ENCODE measurements around the gene SYTL1. TPM values are rescaled to one million over a fixed set of nuclear protein-coding genes. Genes with fewer than 3 reads are reported as not detected.
A peak's percentile ranks its signal among the peaks of the same experiment; 100 is the strongest.

SYTL1 gene
- total RNA-seq, 1 donor from 2014 or later: 29.3 TPM

DNA sequence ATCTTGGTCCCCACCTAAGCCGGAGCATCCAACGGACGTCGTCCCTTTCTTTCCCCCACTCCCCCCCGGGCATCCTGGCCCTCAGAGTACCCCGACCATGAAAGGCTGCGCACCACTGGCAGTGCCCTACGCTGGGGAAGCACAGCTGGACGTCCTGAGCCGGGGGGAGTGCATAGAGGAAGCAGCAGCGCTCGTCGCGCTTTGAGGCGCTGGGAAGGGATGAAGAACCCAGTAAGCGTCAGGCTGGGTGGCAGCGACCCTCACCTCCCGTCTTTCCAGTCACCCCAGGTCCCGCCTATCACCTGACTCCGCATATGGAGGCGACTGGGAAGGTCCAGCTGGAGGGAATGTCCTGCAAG lies 19.2 kb downstream of the SYTL1 start:
- peaks cover 29% of the 10 kb centered on the region for H3K4me1 ChIP-seq
- no peaks in the 10 kb centered on the region for H3K27me3 ChIP-seq (ENCODE audit: low read depth)
- TF ChIP-seq, protein P1, sequence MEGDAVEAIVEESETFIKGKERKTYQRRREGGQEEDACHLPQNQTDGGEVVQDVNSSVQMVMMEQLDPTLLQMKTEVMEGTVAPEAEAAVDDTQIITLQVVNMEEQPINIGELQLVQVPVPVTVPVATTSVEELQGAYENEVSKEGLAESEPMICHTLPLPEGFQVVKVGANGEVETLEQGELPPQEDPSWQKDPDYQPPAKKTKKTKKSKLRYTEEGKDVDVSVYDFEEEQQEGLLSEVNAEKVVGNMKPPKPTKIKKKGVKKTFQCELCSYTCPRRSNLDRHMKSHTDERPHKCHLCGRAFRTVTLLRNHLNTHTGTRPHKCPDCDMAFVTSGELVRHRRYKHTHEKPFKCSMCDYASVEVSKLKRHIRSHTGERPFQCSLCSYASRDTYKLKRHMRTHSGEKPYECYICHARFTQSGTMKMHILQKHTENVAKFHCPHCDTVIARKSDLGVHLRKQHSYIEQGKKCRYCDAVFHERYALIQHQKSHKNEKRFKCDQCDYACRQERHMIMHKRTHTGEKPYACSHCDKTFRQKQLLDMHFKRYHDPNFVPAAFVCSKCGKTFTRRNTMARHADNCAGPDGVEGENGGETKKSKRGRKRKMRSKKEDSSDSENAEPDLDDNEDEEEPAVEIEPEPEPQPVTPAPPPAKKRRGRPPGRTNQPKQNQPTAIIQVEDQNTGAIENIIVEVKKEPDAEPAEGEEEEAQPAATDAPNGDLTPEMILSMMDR (IDR thresholded peaks at IDR 0.05): no peak
- intact Hi-C loops (cut with DNase I): no loop called here
- peak; percentile 44 for DNase-seq
- ATAC-seq: no peak
- no peaks in the 10 kb centered on the region for H3K9me3 ChIP-seq
- H3K4me3 ChIP-seq: no peak overlapping the region
- no peak overlapping the region for H3K27ac ChIP-seq
- H3K36me3 ChIP-seq: peaks cover 90% of the 10 kb centered on the region

DNA sequence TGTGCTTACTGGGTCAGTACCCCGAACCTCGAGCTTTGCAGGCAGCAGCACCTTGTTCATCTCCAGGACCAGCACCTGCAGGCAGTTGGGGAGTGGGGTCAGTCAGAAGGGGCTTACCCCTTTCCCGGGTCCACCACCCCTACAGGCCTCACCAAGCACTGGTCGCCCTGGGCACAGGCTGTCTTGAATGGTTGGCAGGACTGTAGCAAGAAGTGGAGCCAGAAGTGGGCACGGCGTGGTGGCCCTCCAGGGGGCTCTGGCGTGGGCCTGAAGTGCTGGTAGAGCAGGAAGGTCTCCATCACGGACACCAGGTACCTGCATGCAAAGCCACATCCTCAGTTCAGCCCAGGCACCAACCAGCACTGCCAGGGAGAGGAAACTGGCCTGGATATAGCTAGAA lies 19.7 kb downstream of the SYTL1 start:
- TF ChIP-seq, protein P1 (IDR thresholded peaks at IDR 0.05): no peak
- DNase-seq (peak; percentile 43), ATAC-seq (no peak)
- intact Hi-C loops (cut with DNase I): no loop called here
- Histone ChIP-seq H3K36me3 (peaks cover 85% of the 10 kb centered on the region), H3K27me3 (ENCODE audit: low read depth) (no peaks in the 10 kb centered on the region), H3K27ac (no peak overlapping the region), H3K4me1 (peaks cover 29% of the 10 kb centered on the region), H3K9me3 (no peaks in the 10 kb centered on the region), H3K4me3 (no peak overlapping the region)

DNA sequence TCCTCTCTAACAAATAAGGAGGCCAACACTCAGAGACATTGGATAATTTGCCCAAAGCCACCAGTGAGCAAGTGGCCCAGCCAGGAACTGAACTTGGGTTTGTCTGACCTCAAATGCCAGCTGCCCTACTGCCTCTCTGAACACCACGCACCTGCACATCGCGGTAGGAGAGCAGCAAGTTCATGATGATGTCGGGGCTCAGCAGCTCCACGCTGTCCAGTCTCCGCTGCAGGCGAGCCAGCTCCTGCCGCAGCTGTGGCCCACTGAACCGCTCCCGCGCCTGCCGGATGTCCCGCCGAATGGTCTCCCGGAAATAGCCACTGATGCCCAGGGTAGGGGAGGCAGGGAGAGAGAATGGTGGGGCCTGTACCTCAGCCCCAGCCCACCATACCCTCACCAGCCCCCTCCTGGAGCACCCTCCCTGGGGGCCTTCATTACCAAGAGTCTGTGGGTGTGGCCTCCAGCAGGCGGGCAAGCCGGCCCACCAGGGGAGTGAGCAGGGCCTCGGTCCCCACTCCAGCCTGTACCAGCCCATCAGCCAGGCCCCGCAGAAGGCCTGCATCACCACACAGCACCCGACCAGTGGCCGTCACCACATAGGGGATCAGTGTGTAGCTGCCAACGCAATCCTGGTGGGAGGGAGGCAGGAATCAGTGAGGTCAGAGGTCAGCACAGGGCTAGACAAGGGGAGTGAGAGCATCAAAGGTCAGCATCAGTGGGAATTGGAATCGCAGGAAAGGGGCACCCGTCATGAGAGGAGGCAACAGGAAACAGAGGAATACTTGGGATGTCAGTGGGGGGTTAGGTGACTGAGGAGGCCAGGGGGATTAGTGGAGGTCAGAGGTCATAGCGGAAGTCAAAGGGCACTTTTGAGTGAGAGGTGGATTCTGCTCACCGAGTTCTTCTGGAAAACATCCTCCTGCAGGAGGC lies 22.2 kb downstream of the SYTL1 start:
- peaks cover 38% of the 10 kb centered on the region for H3K4me1 ChIP-seq
- peak overlapping the region; percentile 97 for H3K27ac ChIP-seq
- H3K9me3 ChIP-seq: no peaks in the 10 kb centered on the region
- no peaks in the 10 kb centered on the region for H3K27me3 ChIP-seq (ENCODE audit: low read depth)
- DNase-seq (no peak), ATAC-seq (no peak)
- peak overlapping the region; percentile 79 for H3K4me3 ChIP-seq
- H3K36me3 ChIP-seq: peaks cover 60% of the 10 kb centered on the region
- intact Hi-C loops (cut with DNase I): no loop called here
- TF ChIP-seq, protein P1 (IDR thresholded peaks at IDR 0.05): no peak

DNA sequence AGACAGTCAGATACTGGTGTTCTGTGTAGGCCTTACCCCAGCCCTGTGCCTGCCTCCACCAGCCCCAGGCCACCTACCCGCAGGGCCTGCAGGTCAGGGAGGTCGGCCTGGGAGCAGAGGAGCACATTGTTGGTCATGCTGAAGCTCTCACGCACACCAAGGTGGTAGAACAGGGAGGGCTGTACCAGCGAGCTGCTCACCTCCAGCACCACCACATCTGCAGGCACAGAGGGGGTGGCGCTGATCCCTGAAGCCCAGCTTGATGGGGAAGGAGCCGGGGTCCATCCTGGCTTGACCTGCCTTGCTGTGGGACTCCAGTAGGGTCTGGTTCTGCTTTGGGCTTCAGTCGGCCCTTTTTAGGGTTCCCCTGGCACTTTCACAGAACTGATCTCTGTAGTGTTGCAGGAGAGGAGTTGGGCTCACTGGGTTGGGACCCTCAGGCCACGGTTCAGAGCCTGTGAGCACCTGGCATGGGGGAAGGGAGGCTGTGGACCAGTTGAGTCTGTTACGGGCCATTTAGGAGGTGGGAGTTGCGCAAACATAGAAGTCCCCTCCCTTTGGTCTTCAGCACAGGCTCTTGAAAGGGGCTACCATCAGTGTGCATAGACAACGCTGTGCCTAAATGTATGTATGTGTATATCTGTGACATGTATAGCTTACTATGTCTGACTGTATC lies 23.0 kb downstream of the SYTL1 start:
- DNase-seq (no peak), ATAC-seq (no peak)
- Histone ChIP-seq H3K36me3 (peaks cover 52% of the 10 kb centered on the region), H3K4me3 (peak overlapping the region; percentile 79), H3K9me3 (no peaks in the 10 kb centered on the region), H3K27ac (peak overlapping the region; percentile 97), H3K4me1 (peaks cover 46% of the 10 kb centered on the region), H3K27me3 (ENCODE audit: low read depth) (no peaks in the 10 kb centered on the region)
- intact Hi-C loops (cut with DNase I): no loop called here
- TF ChIP-seq, protein P1 (IDR thresholded peaks at IDR 0.05): no peak

DNA sequence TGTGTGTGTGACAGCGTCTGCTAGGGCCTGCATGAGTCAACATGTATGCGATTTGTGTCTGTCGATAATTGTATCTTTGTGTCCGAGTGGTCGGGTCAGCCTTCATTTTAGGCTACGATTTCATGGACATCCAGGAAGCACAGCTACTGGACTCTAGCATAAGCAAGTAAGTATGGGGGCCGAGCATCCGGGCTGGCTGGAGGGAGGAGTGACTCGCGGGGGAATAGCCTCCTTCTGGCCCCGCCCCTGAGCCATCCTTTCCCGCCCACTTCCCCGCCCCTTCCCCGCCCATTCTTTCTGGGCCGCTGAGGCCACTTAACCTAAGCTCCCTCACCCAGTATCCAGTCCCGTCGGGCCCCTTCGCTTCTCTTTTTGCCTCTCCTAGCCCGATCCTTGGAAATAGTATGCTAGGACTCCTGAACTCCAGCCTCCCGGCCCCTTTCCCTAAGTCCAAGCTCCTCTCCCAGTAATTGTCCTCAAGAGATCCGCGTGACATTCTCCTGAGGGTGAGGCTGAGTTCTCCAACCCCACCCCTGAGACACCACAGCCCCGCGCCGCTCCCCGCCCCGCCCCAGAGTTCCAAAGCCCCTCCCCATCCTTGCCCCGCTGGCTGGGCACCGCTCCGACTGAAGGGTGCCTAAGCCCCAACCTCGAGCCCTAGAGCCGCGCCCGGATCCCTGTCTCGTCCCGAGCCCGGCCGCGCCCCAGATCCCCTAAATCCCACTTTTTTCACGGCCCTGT lies 23.7 kb downstream of the SYTL1 start:
- TF ChIP-seq, protein P1 (IDR thresholded peaks at IDR 0.05): no peak
- H3K27ac ChIP-seq: peak overlapping the region; percentile 97
- ATAC-seq (peak; percentile 85 to 86), DNase-seq (peak; percentile 91)
- intact Hi-C loops (cut with DNase I): no loop called here
- peaks cover 50% of the 10 kb centered on the region for H3K4me1 ChIP-seq
- no peaks in the 10 kb centered on the region for H3K27me3 ChIP-seq (ENCODE audit: low read depth)
- H3K9me3 ChIP-seq: no peaks in the 10 kb centered on the region
- H3K4me3 ChIP-seq: peak overlapping the region; percentile 79
- peaks cover 46% of the 10 kb centered on the region for H3K36me3 ChIP-seq
